ENCODE data around the gene MGAT5.

DNA sequence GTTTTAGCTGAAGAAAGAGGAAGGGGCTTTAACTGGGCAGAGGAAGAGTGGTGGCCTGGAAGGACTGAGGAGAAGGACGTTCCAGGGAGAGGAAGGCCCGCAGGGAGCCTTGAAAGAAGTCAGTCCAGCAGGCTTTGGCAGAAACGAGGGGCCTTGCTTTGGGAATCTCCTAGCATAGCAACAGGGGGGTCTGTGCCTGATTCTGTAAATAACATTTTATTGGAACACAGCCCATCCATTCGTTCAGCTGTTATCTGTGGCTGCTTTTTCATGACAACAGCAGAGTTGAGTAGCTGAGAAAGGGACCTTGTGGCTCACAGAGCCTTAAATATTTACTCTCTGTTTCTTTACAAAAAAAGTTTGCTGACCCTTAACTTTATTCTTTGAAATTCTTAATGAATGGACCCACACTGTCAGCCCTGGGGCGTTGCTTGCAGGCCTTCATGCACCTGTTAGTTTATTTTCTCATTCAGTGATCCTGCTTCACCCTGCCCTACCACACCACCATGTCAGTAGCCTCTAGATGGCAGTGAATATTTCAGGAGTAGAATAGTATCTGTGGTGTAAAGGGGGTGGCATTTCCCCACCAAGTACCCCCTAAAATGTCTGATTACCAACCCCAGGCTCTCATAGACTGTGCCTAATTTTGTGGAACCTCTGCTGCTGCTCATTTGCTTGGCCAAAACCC, 61.0 kb downstream of the MGAT5 start:
- TF ChIP-seq, protein P1, sequence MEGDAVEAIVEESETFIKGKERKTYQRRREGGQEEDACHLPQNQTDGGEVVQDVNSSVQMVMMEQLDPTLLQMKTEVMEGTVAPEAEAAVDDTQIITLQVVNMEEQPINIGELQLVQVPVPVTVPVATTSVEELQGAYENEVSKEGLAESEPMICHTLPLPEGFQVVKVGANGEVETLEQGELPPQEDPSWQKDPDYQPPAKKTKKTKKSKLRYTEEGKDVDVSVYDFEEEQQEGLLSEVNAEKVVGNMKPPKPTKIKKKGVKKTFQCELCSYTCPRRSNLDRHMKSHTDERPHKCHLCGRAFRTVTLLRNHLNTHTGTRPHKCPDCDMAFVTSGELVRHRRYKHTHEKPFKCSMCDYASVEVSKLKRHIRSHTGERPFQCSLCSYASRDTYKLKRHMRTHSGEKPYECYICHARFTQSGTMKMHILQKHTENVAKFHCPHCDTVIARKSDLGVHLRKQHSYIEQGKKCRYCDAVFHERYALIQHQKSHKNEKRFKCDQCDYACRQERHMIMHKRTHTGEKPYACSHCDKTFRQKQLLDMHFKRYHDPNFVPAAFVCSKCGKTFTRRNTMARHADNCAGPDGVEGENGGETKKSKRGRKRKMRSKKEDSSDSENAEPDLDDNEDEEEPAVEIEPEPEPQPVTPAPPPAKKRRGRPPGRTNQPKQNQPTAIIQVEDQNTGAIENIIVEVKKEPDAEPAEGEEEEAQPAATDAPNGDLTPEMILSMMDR (IDR thresholded peaks at IDR 0.05): no peak
- TF ChIP-seq POLR2A (IDR thresholded peaks at IDR 0.05): no peak
- no peak for TF ChIP-seq EP300 (IDR thresholded peaks at IDR 0.05)
